Muscle of arm (tissue), 14 donors: Measurements from ENCODE around the gene ARHGEF1. TPM values are rescaled to one million over a fixed set of nuclear protein-coding genes. Genes with fewer than 3 reads are reported as not detected.

Experiments
- DNase-seq: peaks from one replicate; pipeline ENCODE4 v3.0.0-alpha.2; 2013
- long read RNA-seq, 11 donors: transcript quantifications; one replicate each; lab custom pipeline, GENCODE V29; 2026
- polyA plus RNA-seq, 12 donors: library from polyadenylated mRNA; unstranded; fragments of 120-200 nt; gene quantifications; one replicate each; pipeline ENCODE4 v1.2.1, GENCODE V29; 2013; ENCODE audit not compliant: insufficient read length in 12 of 12

Gene ARHGEF1, protein sequence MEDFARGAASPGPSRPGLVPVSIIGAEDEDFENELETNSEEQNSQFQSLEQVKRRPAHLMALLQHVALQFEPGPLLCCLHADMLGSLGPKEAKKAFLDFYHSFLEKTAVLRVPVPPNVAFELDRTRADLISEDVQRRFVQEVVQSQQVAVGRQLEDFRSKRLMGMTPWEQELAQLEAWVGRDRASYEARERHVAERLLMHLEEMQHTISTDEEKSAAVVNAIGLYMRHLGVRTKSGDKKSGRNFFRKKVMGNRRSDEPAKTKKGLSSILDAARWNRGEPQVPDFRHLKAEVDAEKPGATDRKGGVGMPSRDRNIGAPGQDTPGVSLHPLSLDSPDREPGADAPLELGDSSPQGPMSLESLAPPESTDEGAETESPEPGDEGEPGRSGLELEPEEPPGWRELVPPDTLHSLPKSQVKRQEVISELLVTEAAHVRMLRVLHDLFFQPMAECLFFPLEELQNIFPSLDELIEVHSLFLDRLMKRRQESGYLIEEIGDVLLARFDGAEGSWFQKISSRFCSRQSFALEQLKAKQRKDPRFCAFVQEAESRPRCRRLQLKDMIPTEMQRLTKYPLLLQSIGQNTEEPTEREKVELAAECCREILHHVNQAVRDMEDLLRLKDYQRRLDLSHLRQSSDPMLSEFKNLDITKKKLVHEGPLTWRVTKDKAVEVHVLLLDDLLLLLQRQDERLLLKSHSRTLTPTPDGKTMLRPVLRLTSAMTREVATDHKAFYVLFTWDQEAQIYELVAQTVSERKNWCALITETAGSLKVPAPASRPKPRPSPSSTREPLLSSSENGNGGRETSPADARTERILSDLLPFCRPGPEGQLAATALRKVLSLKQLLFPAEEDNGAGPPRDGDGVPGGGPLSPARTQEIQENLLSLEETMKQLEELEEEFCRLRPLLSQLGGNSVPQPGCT
- 100 to 1,000 TPM in 2 of 12 donors, 10 to 100 TPM in 9, not detected in 1; 28.7 to 116 (median 35.3) TPM for polyA plus RNA-seq
- long read RNA-seq, donor 1, partial matches to known transcripts, result 0 of 4 reads
- long read RNA-seq, donor 1, other reads (novel, unspliced or antisense), result 0 of 4 reads
- long read RNA-seq, donor 2, partial matches to known transcripts, result 0 of 2 reads
- long read RNA-seq, donor 2, other reads (novel, unspliced or antisense), result 0 of 2 reads
- long read RNA-seq, donor 3, partial matches to known transcripts, result 0 of 1 reads
- long read RNA-seq, donor 3, other reads (novel, unspliced or antisense), result 0 of 1 reads
- long read RNA-seq, donor 4, partial matches to known transcripts, result 0 of 2 reads
- long read RNA-seq, donor 4, other reads (novel, unspliced or antisense), result 0 of 2 reads
- long read RNA-seq, donor 5, partial matches to known transcripts, result 0 of 2 reads
- long read RNA-seq, donor 5, other reads (novel, unspliced or antisense), result 0 of 2 reads
- long read RNA-seq, donor 6, result 0 reads
- long read RNA-seq, donor 7, partial matches to known transcripts, result 0 of 1 reads
- long read RNA-seq, donor 7, other reads (novel, unspliced or antisense), result 0 of 1 reads
- long read RNA-seq, donor 8, partial matches to known transcripts, result 0 of 2 reads
- long read RNA-seq, donor 8, other reads (novel, unspliced or antisense), result 0 of 2 reads
- long read RNA-seq, donor 9, partial matches to known transcripts, result 0 of 2 reads
- long read RNA-seq, donor 9, other reads (novel, unspliced or antisense), result 0 of 2 reads
- long read RNA-seq, donor 10, partial matches to known transcripts, result 0 of 4 reads
- long read RNA-seq, donor 10, other reads (novel, unspliced or antisense), result 0 of 4 reads
- long read RNA-seq, donor 11, partial matches to known transcripts, result 0 of 2 reads
- long read RNA-seq, donor 11, other reads (novel, unspliced or antisense), result 0 of 2 reads

DNA sequence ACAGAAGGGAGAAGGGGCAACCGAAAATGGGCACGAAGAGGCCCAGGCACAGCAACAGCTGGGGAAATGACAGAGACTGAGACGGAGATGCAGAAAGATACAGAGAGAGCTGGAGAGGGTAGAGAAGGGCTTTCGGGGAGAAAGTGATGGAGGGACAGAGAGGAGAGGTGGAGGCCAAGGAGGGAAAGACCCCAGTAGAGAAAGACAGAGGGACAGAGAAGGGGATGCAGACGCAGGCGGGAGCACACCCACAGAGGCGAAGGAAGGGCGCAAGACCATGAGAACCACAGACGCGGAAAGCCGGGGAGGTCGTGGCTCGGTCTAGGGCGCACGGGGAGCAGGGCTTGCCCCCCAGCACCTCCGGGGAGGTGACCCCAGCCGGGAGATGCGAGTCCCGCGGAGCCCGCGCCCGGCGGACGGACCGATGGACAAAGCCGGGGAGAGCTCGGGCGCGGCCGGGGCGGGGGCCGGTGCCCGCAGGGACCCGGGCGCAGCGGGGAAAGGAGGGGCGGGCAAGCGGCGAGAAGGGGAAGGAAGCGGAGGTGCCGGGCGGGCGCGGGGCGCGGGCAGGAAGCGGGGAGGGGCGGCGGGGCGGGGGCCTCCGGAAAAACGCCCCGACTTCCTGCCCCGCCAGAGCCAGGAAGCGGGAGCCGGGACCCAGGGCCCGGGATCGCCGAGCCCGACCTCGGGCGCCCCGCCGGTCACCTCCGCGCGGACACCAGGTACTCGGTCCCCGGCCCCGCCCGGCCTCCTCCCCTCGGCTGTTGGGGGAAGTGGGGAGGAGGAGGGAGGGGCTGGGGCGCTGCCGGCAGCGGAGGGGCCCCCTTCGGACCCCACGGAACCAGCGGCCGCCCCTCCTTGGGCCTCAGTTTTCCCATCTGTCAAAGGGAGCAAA lies at the start of gene ARHGEF1:
Gene ARHGEF1 (plus strand): TSS at position 617 of the 895 bp plus-strand sequence. CDS start 4,899 bp downstream, outside the sequence.
- DNase-seq, result no peak

GRCh38 chr19:41837981-41838708 lies 44.8 kb upstream of the ARHGEF1 start:
- DNase-seq, result no peak

- no peak for DNase-seq
These were observed 43.8 kb upstream of the ARHGEF1 start for GRCh38 chr19:41839211-41839610.

GRCh38 chr19:41843371-41843770 lies 39.6 kb upstream of the ARHGEF1 start:
- no peak for DNase-seq

- no peak for DNase-seq
These were observed 38.4 kb upstream of the ARHGEF1 start, which contains the start of gene LYPD4 for GRCh38 chr19:41844601-41845000. Gene LYPD4 (minus strand): TSS chr19:41844683. CDS start chr19:41839285, 5,398 bp downstream.

DNA sequence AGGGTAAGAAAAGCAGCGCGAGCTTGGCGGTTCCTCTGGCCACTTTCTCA lies 38.2 kb upstream of the ARHGEF1 start, which contains the start of gene DMRTC2:
Gene DMRTC2 (plus strand): TSS at position 42 of the 50 bp plus-strand sequence. CDS start 2,387 bp downstream, outside the sequence.
- DNase-seq, result no peak

GRCh38 chr19:41845051-41845590 lies 37.9 kb upstream of the ARHGEF1 start:
- no peak for DNase-seq

DNA sequence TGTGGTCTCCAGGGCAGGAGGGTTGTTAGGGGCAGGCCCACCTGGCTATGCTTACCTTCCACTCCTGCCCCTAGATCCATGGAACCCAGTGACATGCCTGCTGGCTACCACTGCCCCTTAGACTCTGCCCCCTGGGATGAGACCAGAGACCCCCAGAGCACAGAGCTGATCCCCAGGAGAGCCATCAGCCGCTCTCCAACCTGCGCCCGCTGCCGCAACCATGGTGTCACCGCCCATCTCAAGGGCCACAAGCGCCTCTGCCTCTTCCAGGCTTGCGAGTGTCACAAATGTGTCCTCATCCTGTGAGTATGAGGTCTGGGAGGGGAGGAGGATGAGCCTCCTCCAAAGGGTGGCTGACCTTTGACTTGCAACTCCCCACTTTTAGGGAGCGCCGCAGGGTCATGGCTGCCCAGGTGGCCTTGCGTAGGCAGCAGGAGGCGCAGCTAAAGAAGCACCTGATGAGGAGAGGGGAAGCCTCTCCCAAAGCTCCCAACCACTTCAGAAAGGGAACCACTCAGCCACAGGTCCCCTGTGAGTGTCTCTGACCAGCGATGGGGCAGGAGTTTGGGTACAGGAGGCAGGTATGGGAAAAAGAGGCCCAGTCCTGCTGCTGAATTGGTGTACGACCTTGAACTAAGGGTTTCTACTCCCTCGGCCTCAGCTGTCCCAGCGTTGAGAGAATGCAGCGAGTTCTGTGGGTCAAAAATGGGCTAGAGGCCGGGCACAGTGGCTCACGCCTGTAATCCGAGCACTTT lies 35.5 kb upstream of the ARHGEF1 start:
- no peak for DNase-seq

- DNase-seq, result no peak
These were observed 34.3 kb upstream of the ARHGEF1 start for GRCh38 chr19:41848666-41849065.

DNA sequence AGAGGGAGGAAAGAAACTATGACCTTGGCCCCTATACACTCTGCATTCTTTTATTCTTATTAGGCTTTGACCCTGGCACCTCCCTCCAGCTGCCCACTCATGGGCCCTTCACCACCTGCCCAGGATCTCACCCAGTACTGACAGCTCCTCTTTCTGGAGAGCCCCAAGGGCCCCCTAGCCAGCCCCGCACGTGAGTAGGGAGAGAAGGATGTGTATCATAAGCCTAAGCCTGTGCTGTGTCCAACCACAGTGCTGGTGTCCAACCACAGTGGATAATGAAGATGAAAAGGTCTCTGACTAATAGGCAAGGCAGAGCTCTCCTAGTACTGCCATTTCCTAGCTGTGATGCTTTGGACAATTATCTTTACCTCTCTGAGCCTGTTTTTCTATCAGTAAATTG lies 33.9 kb upstream of the ARHGEF1 start:
- no peak for DNase-seq

DNA sequence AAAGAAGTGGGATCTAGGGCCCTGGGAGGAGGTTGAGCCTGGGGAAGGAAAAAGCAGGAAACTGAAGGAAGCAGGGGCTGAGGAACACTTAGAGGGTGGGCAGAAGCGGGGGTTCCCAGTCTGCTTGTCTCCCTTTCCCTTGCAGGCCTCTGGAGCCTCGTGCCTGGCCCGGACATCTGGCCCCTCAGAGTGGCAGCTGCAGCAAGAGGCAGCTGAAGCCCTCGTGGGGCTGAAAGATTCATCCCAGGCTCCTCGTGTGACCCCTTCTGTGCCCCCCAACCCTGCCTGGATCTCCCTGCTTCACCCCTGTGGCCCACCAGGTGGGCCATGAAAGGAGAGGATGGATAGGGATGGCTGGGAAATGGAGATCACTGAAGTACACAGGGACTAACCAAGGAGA lies 32.6 kb upstream of the ARHGEF1 start:
- no peak for DNase-seq

GRCh38 chr19:41851456-41851855 lies 31.5 kb upstream of the ARHGEF1 start:
- no peak for DNase-seq

- DNase-seq, result no peak
These were observed 29.6 kb upstream of the ARHGEF1 start for GRCh38 chr19:41853344-41853743.

- no peak for DNase-seq
These were observed 29.2 kb upstream of the ARHGEF1 start for GRCh38 chr19:41853768-41854167.

DNA sequence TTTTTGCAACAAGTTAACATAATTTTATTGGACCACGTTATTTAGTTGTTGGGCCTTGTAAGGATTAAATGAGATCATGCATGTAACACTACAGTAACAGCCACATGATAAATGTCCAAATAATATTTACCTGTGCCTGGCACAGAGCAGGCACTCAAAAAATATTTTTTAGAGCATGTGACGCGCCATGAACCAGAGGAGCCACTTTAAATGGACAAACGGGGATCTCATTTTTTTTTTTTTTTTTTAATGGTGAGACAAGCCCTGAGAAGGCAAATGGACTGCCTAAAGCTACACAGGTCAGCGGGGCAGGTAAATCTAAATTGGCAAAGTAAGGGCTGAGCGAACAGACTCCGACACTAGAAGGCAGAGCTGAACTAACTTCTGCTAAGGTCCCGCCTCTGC lies 23.8 kb upstream of the ARHGEF1 start:
- DNase-seq, result no peak

- peak; percentile 100 for DNase-seq
These were observed 23.2 kb upstream of the ARHGEF1 start, which contains the start of gene RPS19 for GRCh38 chr19:41859618-41860418. Gene RPS19 (plus strand): TSS chr19:41860255. CDS start chr19:41860775, 520 bp downstream.
